ENCODE data around the gene PEX5L. TPM values are rescaled to one million over a fixed set of nuclear protein-coding genes. Genes with fewer than 3 reads are reported as not detected.

Gene PEX5L
- total RNA-seq, 1 donor from 2014 or later, result not detected

- ChIA-PET POLR2A (no interaction called here), CTCF (no interaction called here)
- H3K27ac Mint-ChIP-seq, result no peak overlapping the region
- H3K4me3 Mint-ChIP-seq, result no peak overlapping the region
- DNase-seq, result no peak
- no peaks in the 10 kb centered on the region for H3K36me3 Mint-ChIP-seq (ENCODE audit: low read depth)
- intact Hi-C loops (cut with micrococcal nuclease), result no loop called here
- peaks cover 2% of the 10 kb centered on the region for H3K27me3 Mint-ChIP-seq
- H3K4me1 Mint-ChIP-seq, result peaks cover 6% of the 10 kb centered on the region
- no peak for ATAC-seq (ENCODE audit: low read depth)
- no peaks in the 10 kb centered on the region for H3K9me3 Mint-ChIP-seq
- no peak for TF ChIP-seq CTCF (IDR thresholded peaks at IDR 0.05)
These were observed 227.1 kb downstream of the PEX5L start for GRCh38 chr3:179809639-179810038.

GRCh38 chr3:179807588-179807987 lies 229.1 kb downstream of the PEX5L start:
- no peaks in the 10 kb centered on the region for H3K9me3 Mint-ChIP-seq
- peaks cover 6% of the 10 kb centered on the region for H3K4me1 Mint-ChIP-seq
- H3K27ac Mint-ChIP-seq, result no peak overlapping the region
- ChIA-PET CTCF (no interaction called here), POLR2A (no interaction called here)
- H3K27me3 Mint-ChIP-seq, result peaks cover 6% of the 10 kb centered on the region
- no peaks in the 10 kb centered on the region for H3K36me3 Mint-ChIP-seq (ENCODE audit: low read depth)
- intact Hi-C loops (cut with micrococcal nuclease), result no loop called here
- DNase-seq (no peak), ATAC-seq (ENCODE audit: low read depth) (no peak)
- TF ChIP-seq CTCF (IDR thresholded peaks at IDR 0.05), result no peak
- H3K4me3 Mint-ChIP-seq, result no peak overlapping the region

GRCh38 chr3:179806177-179806576 lies 230.6 kb downstream of the PEX5L start:
- POLR2A ChIA-PET, result no interaction called here
- Mint-ChIP-seq H3K4me1 (no peaks in the 10 kb centered on the region), H3K4me3 (no peak overlapping the region), H3K27ac (no peak overlapping the region), H3K36me3 (ENCODE audit: low read depth) (no peaks in the 10 kb centered on the region), H3K27me3 (peaks cover 6% of the 10 kb centered on the region), H3K9me3 (no peaks in the 10 kb centered on the region)
- intact Hi-C loops (cut with micrococcal nuclease), result no loop called here
- no peak for TF ChIP-seq CTCF (IDR thresholded peaks at IDR 0.05)
- ATAC-seq (ENCODE audit: low read depth) (no peak), DNase-seq (no peak)
- CTCF ChIA-PET, result no interaction called here

GRCh38 chr3:179801856-179802255 lies 234.9 kb downstream of the PEX5L start:
- Mint-ChIP-seq H3K27ac (no peak overlapping the region), H3K27me3 (peaks cover 4% of the 10 kb centered on the region), H3K9me3 (no peaks in the 10 kb centered on the region), H3K36me3 (ENCODE audit: low read depth) (no peaks in the 10 kb centered on the region), H3K4me3 (no peak overlapping the region), H3K4me1 (no peaks in the 10 kb centered on the region)
- POLR2A ChIA-PET, result no interaction called here
- ATAC-seq (ENCODE audit: low read depth) (no peak), DNase-seq (no peak)
- intact Hi-C loops (cut with micrococcal nuclease), result no loop called here
- CTCF ChIA-PET, result no interaction called here
- TF ChIP-seq CTCF (IDR thresholded peaks at IDR 0.05), result no peak

DNA sequence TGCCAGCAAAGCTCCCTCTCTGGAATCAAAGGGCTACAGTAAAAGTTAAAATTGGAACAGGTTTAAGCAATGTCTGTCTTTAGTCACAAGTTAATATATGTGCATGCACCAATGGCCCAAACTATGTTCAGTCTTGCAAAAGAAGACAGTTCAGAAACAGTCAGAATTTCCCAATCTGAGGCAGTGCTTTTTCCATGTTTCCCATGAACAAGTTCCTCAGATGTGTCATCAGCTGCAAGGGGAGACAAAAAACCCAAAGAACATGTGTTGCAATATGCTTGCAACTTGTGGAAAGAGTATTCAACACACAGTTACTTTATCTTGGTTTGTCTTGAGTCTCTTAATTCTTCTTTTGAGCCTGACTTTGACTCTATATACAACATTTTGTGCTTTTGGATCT lies 235.5 kb downstream of the PEX5L start:
- H3K4me3 Mint-ChIP-seq, result no peak overlapping the region
- no peaks in the 10 kb centered on the region for H3K36me3 Mint-ChIP-seq (ENCODE audit: low read depth)
- ChIA-PET POLR2A (no interaction called here), CTCF (no interaction called here)
- H3K9me3 Mint-ChIP-seq, result no peaks in the 10 kb centered on the region
- H3K4me1 Mint-ChIP-seq, result no peaks in the 10 kb centered on the region
- ATAC-seq (ENCODE audit: low read depth), result no peak
- no peak for TF ChIP-seq CTCF (IDR thresholded peaks at IDR 0.05)
- intact Hi-C loops (cut with micrococcal nuclease), result no loop called here
- H3K27me3 Mint-ChIP-seq, result peaks cover 4% of the 10 kb centered on the region
- H3K27ac Mint-ChIP-seq, result no peak overlapping the region
- DNase-seq, result no peak
